HG03039 (cell line): ENCODE measurements around the gene STAB2.

Experiments
- ATAC-seq: cut with Tn5 transposase; IDR thresholded peaks from one replicate; pipeline ENCODE4 v1.9.1; 2021; ENCODE audit warnings: mild to moderate bottlenecking, moderate library complexity; ENCODE audit not compliant: unreplicated experiment

STAB2 gene

GRCh38 chr12:103778781-103779180 is 191.7 kb downstream of the STAB2 start:
- no peak for ATAC-seq

DNA sequence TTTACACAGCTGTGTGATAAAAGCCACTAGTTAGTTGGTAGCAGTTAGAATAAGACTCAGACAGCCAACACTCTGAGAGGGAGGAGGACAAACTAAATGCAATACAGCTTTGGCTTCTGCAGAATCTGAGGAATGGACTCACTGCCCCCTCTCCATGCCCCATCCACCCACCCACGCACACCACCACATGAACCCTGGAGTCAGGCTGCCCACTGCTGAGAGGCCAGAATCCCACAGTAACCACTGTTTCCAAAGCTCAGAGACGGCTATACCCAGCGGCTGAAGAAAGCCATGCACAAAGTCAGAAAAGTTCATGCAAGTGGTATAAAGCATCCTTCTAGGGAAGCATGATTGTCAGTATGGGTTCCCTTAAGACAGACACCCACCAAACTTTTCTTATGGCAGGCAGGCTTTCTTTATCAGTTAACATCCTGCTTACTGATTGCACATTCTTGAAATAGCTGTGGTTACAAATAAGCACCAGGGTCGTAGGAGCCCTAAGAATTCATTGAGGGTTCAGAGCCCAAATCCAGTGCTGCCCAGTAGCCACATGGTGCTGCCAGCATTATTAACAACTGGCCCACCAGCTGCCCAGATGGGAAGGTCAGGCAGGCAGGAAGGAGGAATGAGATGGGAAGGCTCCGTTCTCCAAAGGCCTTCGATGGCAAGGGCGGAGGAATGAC is 192.5 kb downstream of the STAB2 start:
- ATAC-seq = no peak

GRCh38 chr12:103780093-103780440 is 193.0 kb downstream of the STAB2 start:
- no peak for ATAC-seq

DNA sequence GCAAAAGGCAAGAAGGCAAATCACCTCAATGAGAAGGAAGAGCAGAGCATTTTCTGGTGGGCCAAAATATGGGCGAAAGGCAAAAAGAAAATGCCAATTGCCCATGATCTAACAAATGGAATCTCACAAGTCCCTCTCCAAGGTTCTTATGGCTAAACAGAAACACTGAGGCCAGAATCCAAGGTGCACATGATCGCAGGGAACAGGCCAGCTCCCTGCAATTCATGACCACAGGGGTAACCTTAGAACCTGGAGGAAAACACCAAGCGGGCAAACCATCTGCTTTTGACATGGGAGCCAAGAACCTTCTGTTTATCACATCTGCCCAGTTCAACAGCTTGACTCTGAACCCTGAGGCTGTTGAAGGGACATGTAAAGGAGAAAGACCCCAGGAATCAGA is 193.9 kb downstream of the STAB2 start:
- no peak for ATAC-seq

DNA sequence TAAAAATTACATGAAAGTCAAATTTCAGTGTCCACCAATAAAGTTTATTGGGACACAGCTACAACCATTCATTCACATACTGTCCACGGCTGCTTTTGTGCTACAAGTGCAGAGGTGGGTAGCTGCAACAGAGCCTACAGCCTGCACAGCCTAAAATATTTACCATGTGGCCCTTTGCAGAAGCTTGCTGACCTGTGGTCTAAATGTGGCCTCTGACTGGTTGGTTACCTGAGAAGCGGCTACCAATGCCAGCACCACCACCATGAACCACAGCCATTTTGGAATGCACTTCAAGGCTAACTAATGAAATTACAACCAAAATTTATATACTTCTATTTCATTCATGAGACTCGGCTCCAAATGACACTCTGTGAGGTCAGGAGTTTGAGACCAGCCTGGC is 195.3 kb downstream of the STAB2 start:
- no peak for ATAC-seq

DNA sequence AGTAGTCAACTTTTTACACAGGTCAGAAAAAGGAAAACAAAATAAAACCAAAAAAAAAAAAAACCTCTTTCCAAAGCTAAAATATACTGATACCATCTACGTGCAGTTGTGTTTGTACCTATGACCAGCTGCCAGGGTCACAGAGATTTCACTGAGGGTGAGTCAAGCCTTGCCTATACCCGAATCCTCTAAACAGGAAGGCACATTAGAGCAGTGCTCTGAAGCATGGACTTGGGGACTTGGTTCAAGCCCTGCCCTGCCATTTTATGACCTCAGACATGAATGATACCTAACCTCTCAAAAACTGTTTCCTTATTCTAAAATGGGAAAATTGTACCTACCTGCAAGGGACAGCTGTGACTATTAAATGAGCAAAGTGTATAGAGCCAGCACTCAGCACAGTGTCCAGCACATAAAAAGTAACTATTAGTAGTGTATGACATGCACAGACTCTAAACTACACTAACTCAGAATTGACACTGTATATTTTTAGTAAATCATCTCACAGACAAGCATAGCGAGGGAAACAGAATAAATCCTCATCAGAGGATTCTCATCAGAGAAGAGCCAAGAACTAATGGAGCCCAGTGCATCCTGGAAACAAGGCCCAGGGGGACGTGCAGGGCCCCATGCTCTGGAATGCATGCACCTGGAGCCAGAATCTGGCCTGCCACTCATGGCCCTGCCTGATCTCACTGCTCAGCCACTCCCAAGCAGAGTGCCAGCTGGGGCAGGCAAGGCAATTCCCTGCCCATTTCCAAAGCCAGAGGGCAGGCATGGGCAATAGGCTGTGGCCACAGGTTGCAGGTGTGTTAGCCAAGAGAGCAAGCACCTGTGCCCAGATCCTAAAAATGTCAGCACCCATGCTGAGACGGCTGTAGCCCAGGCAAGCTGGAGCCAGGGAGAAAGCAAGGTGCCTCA is 196.9 kb downstream of the STAB2 start:
- ATAC-seq = no peak

DNA sequence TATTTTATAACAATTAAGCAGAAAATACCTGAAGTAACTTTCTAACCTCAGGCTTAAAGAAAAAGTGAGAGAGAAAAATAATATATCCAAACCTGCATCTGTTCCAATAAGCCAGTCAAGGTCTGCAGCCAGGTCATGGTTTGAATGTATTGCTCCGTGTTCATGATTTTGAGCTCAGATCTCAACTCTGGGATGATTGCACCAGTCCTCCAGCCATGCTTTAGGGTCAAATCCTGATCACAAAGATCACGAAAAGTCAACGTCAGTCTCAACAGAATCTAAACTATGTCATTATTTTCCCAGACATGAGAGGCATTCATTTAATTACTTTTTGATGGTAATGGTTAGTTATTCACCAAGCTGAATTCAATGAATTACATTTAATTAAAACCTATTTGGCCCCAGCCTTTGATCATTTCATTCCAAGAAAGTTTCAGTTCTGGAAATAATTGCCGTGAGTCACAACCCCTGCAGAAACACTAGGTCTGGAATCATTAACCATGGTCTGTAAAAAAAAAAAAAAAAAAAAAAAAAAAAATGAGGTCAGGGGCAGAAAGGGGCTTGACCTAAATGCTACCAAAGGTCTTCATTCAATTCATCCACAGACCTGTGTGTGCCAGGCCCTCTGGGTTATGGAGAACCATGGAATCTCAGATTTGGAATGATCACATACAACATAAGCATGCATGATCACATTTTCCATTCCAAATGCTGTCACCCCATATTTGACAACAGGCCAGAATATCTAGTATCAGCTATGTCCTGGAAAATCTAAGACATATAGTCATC is 198.4 kb downstream of the STAB2 start:
- ATAC-seq = no peak

GRCh38 chr12:103786201-103786600 is 199.1 kb downstream of the STAB2 start:
- no peak for ATAC-seq

GRCh38 chr12:103791350-103791920 is 204.4 kb downstream of the STAB2 start:
- no peak for ATAC-seq

GRCh38 chr12:103793046-103793445 is 206.0 kb downstream of the STAB2 start:
- ATAC-seq = no peak

DNA sequence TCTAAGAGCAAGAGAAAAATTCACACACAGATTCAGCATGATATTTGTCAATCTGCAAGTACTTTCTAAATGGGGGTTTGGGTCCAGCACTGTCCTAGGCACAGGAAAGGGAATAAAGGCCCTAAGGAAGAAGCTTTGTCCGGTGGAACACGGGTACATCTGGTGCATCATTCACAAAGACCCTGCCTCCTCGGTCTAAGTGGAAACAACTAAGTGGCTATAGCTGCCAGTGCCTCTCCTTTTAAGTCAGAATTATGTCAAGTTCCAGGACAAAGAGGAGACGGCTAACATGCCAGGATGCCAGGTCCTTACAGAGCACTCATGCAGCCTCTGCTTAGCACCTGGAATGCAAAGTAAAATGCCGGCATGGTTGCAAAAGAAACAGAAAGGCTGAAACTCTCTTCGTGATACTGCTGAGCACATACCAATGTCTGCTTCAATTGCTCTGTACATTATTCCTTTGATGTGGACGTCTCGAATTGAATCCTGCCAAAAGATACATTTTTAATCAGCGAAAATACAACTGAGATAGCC is 206.5 kb downstream of the STAB2 start:
- no peak for ATAC-seq

DNA sequence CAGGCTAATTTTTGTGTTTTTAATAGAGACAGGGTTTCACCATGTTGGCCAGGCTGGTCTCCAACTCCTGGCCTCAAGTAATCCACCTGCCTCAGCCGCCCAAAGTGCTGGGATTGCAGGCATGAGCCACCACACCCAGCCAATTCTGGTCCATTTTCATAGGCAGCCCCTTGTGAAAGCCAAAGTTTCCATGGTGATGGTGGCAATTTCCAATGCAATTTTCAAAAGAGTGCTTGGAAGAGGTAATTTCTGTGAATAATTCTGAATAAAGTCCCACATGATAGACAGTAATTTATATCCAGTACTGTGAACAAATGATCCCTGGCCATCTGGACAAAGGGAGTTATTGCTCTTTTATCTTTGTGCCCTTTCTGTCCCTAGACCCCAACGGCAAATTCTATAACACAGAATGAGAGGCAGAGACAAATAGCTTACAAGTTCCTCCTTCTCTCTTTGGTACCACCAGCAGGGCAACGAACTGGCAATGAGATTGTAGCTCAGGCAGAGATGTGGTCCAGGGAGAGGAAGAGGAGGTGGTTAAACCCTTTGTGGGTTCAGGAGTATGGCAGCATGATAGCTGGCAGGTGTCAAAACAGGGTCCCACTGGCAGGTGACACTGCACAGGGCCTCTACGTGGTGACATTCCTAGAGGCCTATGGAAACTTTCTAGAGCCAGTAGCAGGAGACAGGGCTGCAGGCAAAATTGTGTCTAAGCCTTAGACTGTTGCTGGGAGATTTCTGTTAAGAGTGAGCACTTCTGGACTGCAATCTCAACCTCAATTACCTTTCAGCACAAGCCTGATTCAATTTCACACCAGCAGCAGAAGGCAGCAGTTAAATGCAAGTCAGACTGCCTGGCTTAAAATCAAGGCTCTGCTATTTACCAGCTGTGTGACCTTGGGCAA is 207.5 kb downstream of the STAB2 start:
- ATAC-seq = no peak

DNA sequence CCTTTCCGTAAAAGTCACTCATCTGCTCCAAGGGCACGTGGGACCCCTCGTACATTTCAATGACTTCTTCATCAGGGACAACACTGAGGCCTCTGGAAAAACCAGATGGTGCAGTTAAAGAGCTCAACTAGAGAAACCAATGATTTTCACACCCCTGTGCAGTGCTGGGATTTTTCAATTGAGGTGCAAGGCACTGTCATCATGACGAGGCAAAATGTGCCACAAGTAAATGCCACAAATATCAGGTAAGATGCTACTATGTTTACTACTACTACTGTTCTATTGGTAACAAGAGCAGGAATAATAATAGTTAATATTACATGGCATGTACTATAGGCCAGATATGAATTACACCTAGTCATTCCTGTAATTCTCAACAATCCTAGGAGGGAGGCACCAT is 211.5 kb downstream of the STAB2 start:
- ATAC-seq = no peak

DNA sequence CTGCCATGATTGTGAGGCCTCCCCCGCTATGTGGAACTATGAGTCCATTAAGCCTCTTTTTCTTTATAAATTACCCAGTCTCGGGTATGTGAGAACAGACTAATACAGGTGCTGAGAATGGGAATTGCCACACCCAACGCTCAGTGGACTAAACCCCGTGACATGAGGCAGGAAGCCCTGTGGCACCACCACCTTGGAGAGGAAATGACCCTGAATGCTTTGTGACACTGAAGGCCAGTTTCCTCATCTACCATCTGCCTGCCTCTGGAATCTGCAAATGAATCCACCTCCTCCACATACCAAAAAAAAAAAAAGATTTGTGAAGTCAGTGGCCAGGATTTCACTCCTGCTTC is 212.4 kb downstream of the STAB2 start:
- ATAC-seq = no peak

GRCh38 chr12:103799857-103800771 is 213.0 kb downstream of the STAB2 start:
- no peak for ATAC-seq

GRCh38 chr12:103801709-103802585 is 214.9 kb downstream of the STAB2 start:
- ATAC-seq = no peak

GRCh38 chr12:103802586-103802886 is 215.5 kb downstream of the STAB2 start:
- ATAC-seq = no peak

DNA sequence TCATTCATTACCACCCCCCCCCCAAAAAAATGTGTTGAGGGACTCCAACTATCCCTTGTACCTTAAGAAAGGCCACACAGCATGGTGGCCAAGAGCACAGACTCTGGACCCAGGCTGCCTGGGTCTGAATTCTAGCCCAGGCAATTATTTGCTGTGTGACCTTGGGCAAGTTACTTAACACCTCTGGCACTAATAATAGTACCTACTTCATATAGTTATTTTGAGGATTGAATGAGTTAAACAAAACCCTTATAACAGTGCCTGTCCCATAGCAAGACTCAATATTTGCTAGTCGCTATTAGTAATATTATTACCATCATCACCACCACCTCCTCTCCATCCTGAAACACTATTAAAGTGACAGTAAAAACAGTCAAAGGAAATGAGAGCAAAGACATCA is 216.8 kb downstream of the STAB2 start:
- no peak for ATAC-seq
